Cardiac fibroblast (primary cell): ENCODE measurements around the gene PBX3.

Source experiments
- DNase-seq, 2 donors: peaks; one replicate each; pipeline versions ENCODE4 v3.0.0 to v3.0.0-alpha.2; 2010; ENCODE audit warnings: low read depth in 2 of 2
- H3K4me3 ChIP-seq, 2 donors: replicated peaks in 1 of 2; 1 replicate in 1 of 2; 2 replicates in 1 of 2; pipeline ENCODE4 v1.5.1; 2011; ENCODE audit warnings: low read depth in 2 of 2, low read length in 2 of 2, mild to moderate bottlenecking in 2 of 2, moderate library complexity in 1 of 2
- CTCF ChIP-seq: IDR thresholded peaks from one replicate; pipeline ENCODE4 v1.5.1; 2011; ENCODE audit warnings: low read depth, mild to moderate bottlenecking, low read length, inconsistent platforms

The PBX3 gene

GRCh38 chr9:125835655-125836054, 88.5 kb downstream of the PBX3 start:
- no peak for TF ChIP-seq CTCF
- no peak overlapping the region for H3K4me3 ChIP-seq
- no peak for DNase-seq

DNA sequence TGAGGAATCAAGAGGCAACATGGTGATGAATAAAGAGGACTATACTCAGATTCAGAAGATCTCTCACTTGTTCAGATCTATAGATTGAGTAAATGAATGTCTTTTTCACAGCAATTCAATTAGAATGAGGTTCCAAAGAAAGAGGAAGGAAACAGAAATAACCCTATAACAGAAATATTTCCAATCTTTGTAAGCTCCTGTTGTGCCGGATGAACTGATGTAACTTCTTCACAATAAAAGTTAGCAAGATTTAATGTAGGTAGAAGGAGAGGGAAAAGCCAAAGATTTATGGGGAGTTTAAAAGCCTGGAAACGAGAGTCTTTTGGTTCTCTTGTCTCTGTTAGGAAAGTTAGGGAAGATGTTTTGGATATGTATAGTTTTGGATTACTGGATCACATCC, 92.1 kb downstream of the PBX3 start:
- H3K4me3 ChIP-seq = no peak overlapping the region
- no peak for DNase-seq
- TF ChIP-seq CTCF = no peak

- no peak for TF ChIP-seq CTCF
- no peak overlapping the region for H3K4me3 ChIP-seq
- no peak for DNase-seq
These were observed 94.3 kb downstream of the PBX3 start for GRCh38 chr9:125841444-125841843.

- TF ChIP-seq CTCF = no peak
- H3K4me3 ChIP-seq = no peak overlapping the region
- DNase-seq = no peak
These were observed 95.1 kb downstream of the PBX3 start for GRCh38 chr9:125842242-125842641.

DNA sequence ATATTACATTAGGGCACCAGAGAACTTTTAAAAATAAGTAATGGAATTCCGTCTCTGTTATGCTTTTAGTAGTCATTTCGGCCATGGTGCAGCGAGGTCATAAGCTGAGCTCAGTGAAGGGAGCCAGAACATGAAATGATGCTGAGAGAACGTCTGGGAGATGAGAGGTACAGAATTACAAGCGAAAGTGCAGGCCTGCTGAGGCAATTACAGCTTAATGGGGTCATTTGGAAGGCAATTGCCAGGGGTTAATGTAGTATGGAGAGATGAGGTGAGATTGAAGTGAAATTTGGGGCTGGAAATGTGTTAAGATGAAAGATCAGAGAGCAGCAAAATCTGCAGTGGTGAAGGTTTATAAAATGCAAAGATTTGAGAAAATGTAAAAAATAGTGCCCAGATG, 96.5 kb downstream of the PBX3 start:
- peak overlapping the region in 1 of 2 donors; percentile 5 for H3K4me3 ChIP-seq
- DNase-seq = peak; percentile 50 to 64
- TF ChIP-seq CTCF = no peak

DNA sequence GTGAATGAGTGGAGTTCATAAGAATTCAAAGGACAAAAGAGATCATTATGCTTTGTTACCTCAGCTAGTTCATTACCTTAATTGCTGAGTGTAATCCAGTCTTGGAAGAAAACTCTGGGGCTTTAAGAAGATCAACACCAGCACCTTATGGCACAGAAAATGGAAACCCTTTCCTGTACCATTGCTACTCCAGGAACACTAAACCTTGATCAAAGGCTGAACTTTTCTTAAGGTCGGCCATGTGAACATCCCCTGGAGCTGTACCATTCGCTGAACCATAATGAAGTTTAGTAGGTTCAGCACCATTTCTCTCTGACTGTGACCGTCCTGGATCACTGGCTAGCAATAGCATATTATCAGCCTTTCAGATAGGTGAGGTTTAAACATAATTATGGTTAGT, 97.4 kb downstream of the PBX3 start:
- DNase-seq = no peak
- TF ChIP-seq CTCF = no peak
- no peak overlapping the region for H3K4me3 ChIP-seq

GRCh38 chr9:125845271-125845808, 98.2 kb downstream of the PBX3 start:
- TF ChIP-seq CTCF = no peak
- H3K4me3 ChIP-seq = no peak overlapping the region
- DNase-seq = no peak
